Measurements from ENCODE around the gene GGA3.

Gene GGA3

DNA sequence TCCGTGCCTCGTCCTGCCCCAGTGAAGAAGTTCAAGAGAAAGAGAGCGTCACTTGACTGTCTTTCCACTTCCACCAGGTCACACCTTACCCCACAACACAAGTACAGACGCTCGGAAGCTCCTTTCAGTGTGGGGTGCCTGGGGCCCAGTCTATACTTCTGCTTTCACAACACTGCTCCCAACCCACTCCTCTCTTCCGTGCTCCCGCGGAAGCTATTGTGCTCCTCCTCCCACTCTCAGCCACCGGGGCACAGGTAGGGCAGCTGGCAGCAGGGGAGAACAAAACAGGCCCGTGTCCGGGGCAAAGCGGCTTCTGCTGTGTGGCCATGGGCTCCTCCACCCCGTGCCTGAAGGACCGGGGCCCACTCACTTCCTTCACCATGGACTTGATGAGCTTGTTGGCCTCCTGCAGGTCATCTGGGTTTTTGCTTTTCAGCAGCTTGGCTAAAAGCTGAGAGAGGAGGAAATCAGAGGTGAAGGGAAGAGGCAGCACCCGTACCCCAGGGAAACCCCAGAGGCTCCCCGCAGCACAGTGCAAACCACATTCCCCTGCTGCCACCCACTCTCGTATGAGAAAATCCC, 18.9 kb downstream of the GGA3 start:
- peak; percentile 28 for TF ChIP-seq CTCF (IDR thresholded peaks at IDR 0.05; ENCODE audit: low read depth, low read length, missing control alignments)
- no peak overlapping the region for H3K4me3 ChIP-seq (ENCODE audit: low read depth, low read length)
- DNase-seq (ENCODE audit: low read depth) = peak; percentile 70

DNA sequence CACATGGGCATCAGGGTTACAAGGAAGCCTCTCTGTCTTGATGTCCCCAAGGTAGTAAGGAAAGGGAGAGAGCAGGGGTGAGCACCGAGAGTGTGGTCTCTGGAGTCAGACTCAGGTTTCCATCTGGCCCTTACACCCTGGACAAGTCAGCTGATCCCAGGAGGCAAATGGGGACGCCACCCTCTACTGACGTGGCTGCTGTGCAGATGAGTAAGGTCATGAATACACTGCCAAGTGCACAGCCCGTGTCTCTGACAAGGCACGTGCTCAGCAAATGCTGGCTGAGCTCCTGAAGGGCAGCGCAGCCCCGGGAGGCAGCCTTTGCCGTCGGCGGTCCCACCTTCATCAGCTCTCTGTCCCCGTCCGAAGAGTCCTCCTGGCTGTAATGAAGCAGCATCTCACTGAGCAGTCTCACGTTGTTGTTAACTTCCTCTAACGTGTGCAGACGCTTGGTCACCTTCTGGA, 19.4 kb downstream of the GGA3 start:
- no peak overlapping the region for H3K4me3 ChIP-seq (ENCODE audit: low read depth, low read length)
- TF ChIP-seq CTCF (IDR thresholded peaks at IDR 0.05; ENCODE audit: low read depth, low read length, missing control alignments) = no peak
- no peak for DNase-seq (ENCODE audit: low read depth)

- DNase-seq (ENCODE audit: low read depth) = no peak
- no peak for TF ChIP-seq CTCF (IDR thresholded peaks at IDR 0.05; ENCODE audit: low read depth, low read length, missing control alignments)
- no peak overlapping the region for H3K4me3 ChIP-seq (ENCODE audit: low read depth, low read length)
Measured at GRCh38 chr17:75241502-75241901, 19.9 kb downstream of the GGA3 start.

- DNase-seq (ENCODE audit: low read depth) = no peak
- TF ChIP-seq CTCF (IDR thresholded peaks at IDR 0.05; ENCODE audit: low read depth, low read length, missing control alignments) = no peak
- H3K4me3 ChIP-seq (ENCODE audit: low read depth, low read length) = no peak overlapping the region
Measured at GRCh38 chr17:75241143-75241430, 20.3 kb downstream of the GGA3 start.

GRCh38 chr17:75240394-75241142, 20.8 kb downstream of the GGA3 start:
- DNase-seq (ENCODE audit: low read depth) = no peak
- TF ChIP-seq CTCF (IDR thresholded peaks at IDR 0.05; ENCODE audit: low read depth, low read length, missing control alignments) = peak; percentile 75
- no peak overlapping the region for H3K4me3 ChIP-seq (ENCODE audit: low read depth, low read length)

DNA sequence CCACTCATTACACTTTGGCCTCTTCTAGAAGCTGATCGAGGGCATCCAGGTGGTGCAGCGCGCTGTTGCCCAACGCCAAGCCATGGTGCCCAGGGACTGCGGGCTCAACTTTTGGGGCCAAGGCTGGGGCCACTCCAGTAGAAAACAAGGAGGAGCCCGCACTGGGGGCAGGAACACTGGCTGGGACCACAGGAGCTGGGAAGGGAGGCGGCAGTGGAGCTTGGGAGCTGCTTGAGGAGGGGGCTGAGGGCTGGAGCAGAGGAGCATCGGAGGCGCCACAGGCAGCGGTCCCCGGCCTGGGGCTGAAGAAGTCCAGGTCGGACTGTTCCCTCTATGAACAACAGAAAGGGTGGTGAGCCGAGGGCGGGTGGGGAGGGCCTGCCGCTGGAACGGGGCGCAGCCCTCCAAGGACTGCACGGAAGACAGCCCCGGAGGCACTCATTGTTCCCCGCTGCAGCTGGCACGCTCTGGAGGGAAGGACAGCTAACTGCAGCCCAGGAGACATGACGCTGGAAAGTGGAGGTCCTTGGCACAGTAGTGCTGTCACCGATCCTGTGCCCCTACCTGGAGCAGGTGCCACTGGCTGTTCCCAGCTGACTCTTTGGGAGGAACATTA, 21.5 kb downstream of the GGA3 start:
- no peak overlapping the region for H3K4me3 ChIP-seq (ENCODE audit: low read depth, low read length)
- no peak for DNase-seq (ENCODE audit: low read depth)
- no peak for TF ChIP-seq CTCF (IDR thresholded peaks at IDR 0.05; ENCODE audit: low read depth, low read length, missing control alignments)

Measured in GM12864 (cell line).